DND-41 (cell line): ENCODE results near the gene DUSP2.
"Not testable (repeated sequence)": the region's sequence is repeated elsewhere in the genome, so short reads cannot be mapped to it uniquely, and the experiment has no call there.

Experiments used
- ATAC-seq: fragments of 200-7000 bp; cut with Tn5 transposase; 3 replicates; pipeline ENCODE4 v1.9.1; 2021; ENCODE audit warnings: low read depth; ENCODE audit not compliant: insufficient read depth
- DNase-seq: peaks from one replicate; pipeline ENCODE4 v3.0.0-alpha.2; 2020
- H2AFZ ChIP-seq: 2 replicates; pipeline ENCODE4 v1.6.0; 2012; ENCODE audit warnings: low read depth, low read length
- H3K27ac ChIP-seq: 2 replicates; pipeline ENCODE4 v1.5.1; 2012; ENCODE audit warnings: low read length, inconsistent platforms
- H3K27me3 ChIP-seq: fragments of 200-600 bp; sonication (generic); 2 replicates; pipeline ENCODE4 v1.6.0; 2012; ENCODE audit warnings: low read length, mild to moderate bottlenecking, inconsistent platforms; ENCODE audit not compliant: insufficient read depth, poor library complexity
- H3K36me3 ChIP-seq: 2 replicates; pipeline ENCODE4 v1.5.1; 2012; ENCODE audit warnings: low read length, inconsistent platforms; ENCODE audit not compliant: insufficient read depth
- H3K4me1 ChIP-seq: 2 replicates; pipeline ENCODE4 v1.5.1; 2012; ENCODE audit warnings: mild to moderate bottlenecking, low read length; ENCODE audit not compliant: insufficient read depth
- H3K4me2 ChIP-seq: 2 replicates; pipeline ENCODE4 v1.6.0; 2012; ENCODE audit warnings: mild to moderate bottlenecking, moderate library complexity, low read length, inconsistent platforms; ENCODE audit not compliant: insufficient read depth
- H3K4me3 ChIP-seq, 2 experiments: fragments of 200-600 bp in 1 of 2; shearing (Covaris generic) in 1 of 2; 2 replicates each; pipeline ENCODE4 v1.5.1; 2012 to 2016; ENCODE audit warnings: inconsistent platforms in 2 of 2, low read length in 2 of 2, mild to moderate bottlenecking in 2 of 2, low read depth in 1 of 2, moderate library complexity in 1 of 2
- H3K79me2 ChIP-seq: 2 replicates; pipeline ENCODE4 v1.6.0; 2012; ENCODE audit warnings: low read length, inconsistent platforms; ENCODE audit not compliant: insufficient read depth
- H3K9ac ChIP-seq: 2 replicates; pipeline ENCODE4 v1.6.0; 2012; ENCODE audit warnings: low read depth, mild to moderate bottlenecking, inconsistent platforms, low read length, moderate library complexity
- H3K9me3 ChIP-seq: 2 replicates; pipeline ENCODE4 v1.5.1; 2012; ENCODE audit warnings: low read length, moderate library complexity, mild to moderate bottlenecking, inconsistent platforms; ENCODE audit not compliant: insufficient read depth, severe bottlenecking
- H4K20me1 ChIP-seq: 2 replicates; pipeline ENCODE4 v1.6.0; 2012; ENCODE audit warnings: low read length; ENCODE audit not compliant: insufficient read depth
- EZH2 ChIP-seq: IDR thresholded peaks from 3 replicates; pipeline ENCODE4 v1.6.1; 2012; ENCODE audit warnings: borderline replicate concordance, low read depth, mild to moderate bottlenecking, moderate library complexity, low read length, inconsistent platforms; ENCODE audit not compliant: severe bottlenecking
- TF ChIP-seq, protein P1 (sequence below): IDR thresholded peaks from 2 replicates; pipeline ENCODE4 v1.5.1; 2012; ENCODE audit warnings: borderline replicate concordance, low read length, moderate library complexity, mild to moderate bottlenecking; ENCODE audit not compliant: poor library complexity, severe bottlenecking; ENCODE audit errors: extremely low read depth

Gene DUSP2

GRCh38 chr2:96163768-96164429 is 18.7 kb upstream of the DUSP2 start:
- no peaks in the 10 kb centered on the region for H3K79me2 ChIP-seq
- H3K36me3 ChIP-seq = no peaks in the 10 kb centered on the region
- H3K9ac ChIP-seq = peak overlapping the region; percentile 60
- H3K4me1 ChIP-seq = peaks cover 36% of the 10 kb centered on the region
- TF ChIP-seq, protein P1, sequence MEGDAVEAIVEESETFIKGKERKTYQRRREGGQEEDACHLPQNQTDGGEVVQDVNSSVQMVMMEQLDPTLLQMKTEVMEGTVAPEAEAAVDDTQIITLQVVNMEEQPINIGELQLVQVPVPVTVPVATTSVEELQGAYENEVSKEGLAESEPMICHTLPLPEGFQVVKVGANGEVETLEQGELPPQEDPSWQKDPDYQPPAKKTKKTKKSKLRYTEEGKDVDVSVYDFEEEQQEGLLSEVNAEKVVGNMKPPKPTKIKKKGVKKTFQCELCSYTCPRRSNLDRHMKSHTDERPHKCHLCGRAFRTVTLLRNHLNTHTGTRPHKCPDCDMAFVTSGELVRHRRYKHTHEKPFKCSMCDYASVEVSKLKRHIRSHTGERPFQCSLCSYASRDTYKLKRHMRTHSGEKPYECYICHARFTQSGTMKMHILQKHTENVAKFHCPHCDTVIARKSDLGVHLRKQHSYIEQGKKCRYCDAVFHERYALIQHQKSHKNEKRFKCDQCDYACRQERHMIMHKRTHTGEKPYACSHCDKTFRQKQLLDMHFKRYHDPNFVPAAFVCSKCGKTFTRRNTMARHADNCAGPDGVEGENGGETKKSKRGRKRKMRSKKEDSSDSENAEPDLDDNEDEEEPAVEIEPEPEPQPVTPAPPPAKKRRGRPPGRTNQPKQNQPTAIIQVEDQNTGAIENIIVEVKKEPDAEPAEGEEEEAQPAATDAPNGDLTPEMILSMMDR = no peak
- TF ChIP-seq EZH2 = no peak
- ATAC-seq = peak; percentile 86
- H3K4me3 ChIP-seq = peak overlapping the region in 1 of 2 experiments; percentile 37; a peak in 1 of 4 replicates
- no peaks in the 10 kb centered on the region for H3K9me3 ChIP-seq
- H3K27ac ChIP-seq = peak overlapping the region; percentile 97
- H2AFZ ChIP-seq = peak overlapping the region; percentile 52
- peak; percentile 95 for DNase-seq
- H3K4me2 ChIP-seq = peak overlapping the region; percentile 56
- no peaks in the 10 kb centered on the region for H3K27me3 ChIP-seq
- H4K20me1 ChIP-seq = no peaks in the 10 kb centered on the region

GRCh38 chr2:96163415-96163767 is 18.2 kb upstream of the DUSP2 start:
- Histone ChIP-seq H3K79me2 (no peaks in the 10 kb centered on the region), H3K27me3 (no peaks in the 10 kb centered on the region), H4K20me1 (no peaks in the 10 kb centered on the region), H3K9me3 (no peaks in the 10 kb centered on the region), H3K4me2 (peak overlapping the region; percentile 33), H3K9ac (peak overlapping the region; percentile 60), H3K27ac (peak overlapping the region; percentile 97), H3K36me3 (no peaks in the 10 kb centered on the region), H3K4me1 (peaks cover 36% of the 10 kb centered on the region), H2AFZ (no peak overlapping the region; the same call in 1 of the 2 replicates), H3K4me3 (no peak overlapping the region)
- DNase-seq (no peak), ATAC-seq (no peak)
- TF ChIP-seq, protein P1 = no peak
- no peak for TF ChIP-seq EZH2

DNA sequence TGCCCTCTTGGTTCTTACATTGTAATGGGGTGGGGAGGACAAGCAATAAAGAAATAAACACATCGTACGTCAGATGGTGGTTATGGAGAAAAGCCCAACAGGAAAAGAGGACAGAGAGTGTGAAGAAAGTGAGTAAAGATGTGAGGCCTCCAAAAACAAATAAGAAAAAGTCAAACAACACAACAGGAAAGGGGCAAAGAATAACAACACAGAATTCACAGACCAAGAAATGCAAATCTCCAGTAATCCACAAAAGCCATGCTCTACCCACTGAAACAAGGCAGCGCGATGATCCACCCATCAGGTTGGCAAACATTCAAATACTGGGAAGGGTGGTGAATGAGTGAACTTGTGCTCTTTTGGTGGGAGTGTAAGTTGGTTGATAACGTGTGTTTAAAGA is 16.7 kb upstream of the DUSP2 start:
- Histone ChIP-seq H3K27ac (no peak overlapping the region), H3K4me1 (peaks cover 40% of the 10 kb centered on the region), H3K9ac (no peak overlapping the region), H3K4me3 (no peak overlapping the region), H2AFZ (no peak overlapping the region), H3K4me2 (no peak overlapping the region), H3K79me2 (no peaks in the 10 kb centered on the region), H3K9me3 (no peaks in the 10 kb centered on the region), H4K20me1 (no peaks in the 10 kb centered on the region), H3K27me3 (no peaks in the 10 kb centered on the region), H3K36me3 (no peaks in the 10 kb centered on the region)
- TF ChIP-seq, protein P1 = no peak
- no peak for TF ChIP-seq EZH2
- ATAC-seq = no peak
- no peak for DNase-seq

DNA sequence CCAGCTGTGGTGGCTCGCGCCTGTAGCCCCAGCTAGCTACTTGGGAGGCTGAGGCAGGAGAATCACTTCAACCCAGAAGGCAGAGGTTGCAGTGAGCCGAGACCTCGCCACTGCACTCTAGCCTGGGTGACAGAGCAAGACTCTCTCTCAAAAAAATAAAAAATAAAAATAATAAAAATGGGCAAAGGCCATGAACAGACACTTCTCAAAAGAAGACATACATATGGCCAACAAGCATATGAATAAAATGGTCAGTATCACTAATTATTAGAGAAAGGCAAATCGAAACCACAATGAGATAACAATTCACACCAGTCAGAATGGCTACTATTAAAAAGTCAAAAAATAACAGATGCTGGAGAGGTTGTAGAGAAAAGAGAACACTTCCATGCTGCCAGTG is 15.1 kb upstream of the DUSP2 start:
- not testable (repeated sequence) for H3K27me3 ChIP-seq, DNase-seq, H3K79me2 ChIP-seq, H3K27ac ChIP-seq, H3K36me3 ChIP-seq, H3K4me2 ChIP-seq, H3K9ac ChIP-seq, H3K9me3 ChIP-seq, H4K20me1 ChIP-seq, H2AFZ ChIP-seq, ATAC-seq, H3K4me3 ChIP-seq
- peaks cover 40% of the 10 kb centered on the region for H3K4me1 ChIP-seq
